ENCODE measurements around the gene PEX3.
"Not testable (repeated sequence)": the region's sequence is repeated elsewhere in the genome, so short reads cannot be mapped to it uniquely, and the experiment has no call there.

The PEX3 gene

GRCh38 chr6:143507358-143508145 lies 56.9 kb downstream of the PEX3 start:
- DNase-seq: no peak

DNA sequence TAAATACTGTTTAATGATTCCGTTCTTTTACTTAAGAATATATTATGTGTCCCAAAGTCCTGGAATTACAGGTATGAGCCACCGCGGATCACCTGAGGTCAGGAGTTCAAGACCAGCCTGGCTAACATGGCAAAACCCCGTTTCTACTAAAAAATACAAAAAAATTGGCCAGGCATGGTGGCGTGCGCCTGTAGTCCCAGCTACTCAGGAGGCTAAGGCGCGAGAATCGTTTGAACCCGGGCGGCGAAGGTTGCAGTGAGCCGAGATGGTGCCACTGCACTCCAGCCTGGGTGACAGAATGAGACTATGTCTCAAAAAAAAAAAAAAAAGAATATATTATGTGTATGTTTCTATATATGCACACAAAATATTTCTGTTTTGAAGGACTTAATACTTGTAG lies 59.7 kb downstream of the PEX3 start:
- not testable (repeated sequence) for DNase-seq

GRCh38 chr6:143510991-143511891 lies 60.6 kb downstream of the PEX3 start, which contains the start of gene FUCA2:
Gene FUCA2, minus strand, starts transcription at chr6:143511720. Its CDS starts 86 bp downstream, at chr6:143511634.
- DNase-seq: peak; percentile 81 to 82

DNA sequence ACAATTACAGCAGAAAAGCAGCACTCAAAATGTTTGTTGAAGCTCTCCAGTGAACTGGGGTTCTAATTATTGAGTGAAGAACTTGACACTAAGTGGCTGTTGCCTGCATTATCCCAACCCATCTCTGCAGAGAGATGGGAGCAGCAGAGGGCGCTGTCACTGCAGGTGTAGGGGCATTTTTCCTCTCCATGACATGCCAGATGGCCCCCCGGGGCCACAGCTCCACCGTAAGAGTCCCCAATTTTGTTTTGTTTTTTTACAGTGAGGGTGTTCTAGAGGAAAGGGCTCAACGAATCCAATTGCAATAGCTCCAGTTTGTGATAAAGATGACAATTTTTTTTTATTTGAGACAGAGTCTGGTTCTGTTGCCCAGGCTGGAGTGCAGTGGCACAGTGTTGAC lies 62.8 kb downstream of the PEX3 start:
- peak; percentile 20 to 55 for DNase-seq

- DNase-seq: no peak
Observed at GRCh38 chr6:143515061-143515760, 64.6 kb downstream of the PEX3 start.

- no peak for DNase-seq
Observed at GRCh38 chr6:143515766-143516355, 65.3 kb downstream of the PEX3 start.

DNA sequence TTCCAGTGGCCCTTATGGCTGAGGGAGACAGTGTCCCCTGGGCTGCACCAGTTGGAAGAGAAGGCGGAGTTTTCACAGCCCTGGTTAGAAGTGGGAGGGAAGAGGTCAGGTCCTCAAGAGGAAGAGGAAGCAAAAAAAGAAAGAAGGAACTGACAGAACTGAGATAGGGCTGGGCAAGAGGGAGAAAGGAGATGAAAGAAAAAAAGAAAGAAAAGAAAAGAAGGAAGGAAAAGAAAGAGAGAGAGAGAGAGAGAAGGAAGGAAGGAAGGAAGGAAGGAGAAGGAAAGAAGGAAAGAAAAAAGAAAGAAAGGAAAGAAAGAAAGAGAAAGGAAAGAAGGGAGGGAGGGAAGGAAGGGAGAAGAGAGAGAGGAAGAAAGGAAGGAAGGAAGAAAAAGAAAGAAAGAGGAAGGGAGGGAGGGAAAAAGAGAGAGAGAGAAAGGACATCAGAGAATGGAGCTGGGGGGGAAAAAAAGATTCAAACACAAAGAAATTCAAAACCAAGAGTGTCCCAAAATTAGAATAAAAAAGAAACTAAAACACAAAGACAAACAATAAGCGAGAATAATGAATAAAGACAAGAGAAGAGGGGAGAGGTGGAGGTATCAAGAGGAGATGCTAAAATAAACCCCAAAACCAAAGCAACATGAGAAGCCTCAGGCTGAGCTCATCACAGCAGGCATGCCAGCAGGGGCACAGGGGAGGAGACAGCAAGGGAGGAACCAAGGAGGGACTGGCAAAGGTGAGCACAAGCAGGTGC lies 66.3 kb downstream of the PEX3 start:
- peak; percentile 43 to 61 for DNase-seq

- no peak for DNase-seq
Observed at GRCh38 chr6:143517447-143517773, 66.8 kb downstream of the PEX3 start.

GRCh38 chr6:143522039-143522600 lies 71.5 kb downstream of the PEX3 start:
- DNase-seq: no peak

DNA sequence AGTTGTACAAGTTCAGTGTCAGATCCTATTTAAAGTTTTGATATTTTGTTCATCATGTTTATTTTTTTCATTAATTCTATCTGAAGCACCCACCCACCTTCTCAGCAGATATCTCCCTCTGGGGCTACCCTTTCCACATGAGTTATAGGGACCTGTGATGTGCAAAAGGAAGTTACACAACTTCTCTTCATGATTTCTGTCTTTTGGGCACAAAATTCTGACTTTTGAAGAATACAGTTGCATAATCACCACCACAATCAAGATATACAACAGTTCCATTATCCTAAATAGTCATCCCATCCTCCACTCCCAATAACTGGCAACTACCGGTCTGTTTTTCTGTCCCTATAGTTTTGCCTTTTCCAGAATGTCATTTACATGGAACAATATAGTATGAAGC lies 74.8 kb downstream of the PEX3 start:
- DNase-seq: peak; percentile 31 to 33

DNA sequence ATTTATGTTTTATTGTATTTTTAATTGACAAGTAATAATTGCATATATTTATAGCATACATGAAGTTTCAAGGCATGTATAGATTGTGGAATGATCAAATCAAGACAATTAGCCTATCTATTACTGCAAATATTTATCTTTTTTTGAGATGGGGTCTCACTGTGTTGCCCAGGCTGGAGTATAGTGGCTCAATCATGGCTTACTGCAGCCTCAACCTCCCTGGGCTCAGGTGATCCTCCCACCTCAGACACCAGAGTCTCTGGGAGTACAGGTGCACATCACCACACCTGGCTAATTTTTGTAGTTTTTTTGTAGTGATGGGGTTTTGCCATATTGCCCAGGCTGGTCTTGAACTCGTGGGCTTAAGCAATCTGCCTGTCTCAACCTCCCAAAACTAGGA lies 77.1 kb downstream of the PEX3 start:
- no peak for DNase-seq

- DNase-seq: peak in 1 of 2 donors; percentile 20
Observed at GRCh38 chr6:143528164-143528811, 77.7 kb downstream of the PEX3 start.

DNA sequence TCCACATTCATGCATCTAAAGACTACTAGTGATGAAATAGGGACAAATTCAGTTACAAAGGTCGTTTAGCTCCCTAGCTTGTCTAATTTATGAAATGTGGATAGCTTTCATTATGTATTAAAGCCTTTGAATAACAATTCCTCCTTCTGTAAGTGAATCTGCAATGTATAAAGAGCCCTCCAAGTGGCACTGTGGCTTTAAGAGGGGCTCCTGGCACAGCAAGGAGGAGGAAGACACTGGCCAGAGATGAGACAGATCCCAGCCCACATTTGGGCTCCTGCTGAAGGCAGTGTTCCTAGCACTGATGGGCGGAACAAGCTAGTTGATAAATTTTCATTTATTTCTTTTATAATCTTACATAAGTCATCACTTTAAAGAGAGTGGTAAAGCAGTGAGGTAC lies 78.5 kb downstream of the PEX3 start:
- DNase-seq: no peak

DNA sequence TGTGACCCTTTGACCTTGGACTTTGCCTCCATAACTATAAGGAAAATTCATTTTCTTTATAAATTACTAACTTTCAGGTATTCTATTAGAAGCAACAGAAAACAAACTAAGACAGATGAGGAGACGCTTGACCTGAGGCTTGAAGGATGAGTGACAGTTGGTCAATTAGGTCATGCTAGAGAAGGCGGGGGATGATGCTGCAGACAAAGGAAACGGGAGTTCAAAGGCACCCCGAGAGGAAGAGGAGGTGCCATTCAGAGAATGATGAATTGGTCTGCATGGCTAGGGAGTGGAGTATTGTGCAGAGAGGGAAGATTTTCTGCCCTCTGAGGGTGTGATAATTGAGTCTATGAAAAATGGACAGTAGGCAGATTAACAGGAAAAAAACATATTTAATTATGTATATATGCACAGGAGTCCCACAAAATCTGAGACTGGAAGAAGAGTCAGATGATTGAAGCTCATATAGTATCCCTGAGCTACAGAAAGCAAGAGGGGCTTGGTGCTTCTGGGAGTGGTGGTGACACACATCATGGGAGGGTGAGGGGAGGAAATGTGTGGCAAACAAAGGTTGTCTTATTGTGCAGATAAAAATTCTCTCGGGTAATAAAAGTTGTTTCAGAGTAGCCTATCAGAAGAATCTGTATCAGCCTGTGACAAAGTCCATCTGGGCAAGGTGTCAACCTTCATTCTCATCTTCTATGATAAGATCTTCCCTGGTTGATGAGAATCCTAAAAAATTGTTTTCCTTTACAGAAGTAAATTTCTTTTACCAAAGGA lies 81.3 kb downstream of the PEX3 start:
- no peak for DNase-seq

DNA sequence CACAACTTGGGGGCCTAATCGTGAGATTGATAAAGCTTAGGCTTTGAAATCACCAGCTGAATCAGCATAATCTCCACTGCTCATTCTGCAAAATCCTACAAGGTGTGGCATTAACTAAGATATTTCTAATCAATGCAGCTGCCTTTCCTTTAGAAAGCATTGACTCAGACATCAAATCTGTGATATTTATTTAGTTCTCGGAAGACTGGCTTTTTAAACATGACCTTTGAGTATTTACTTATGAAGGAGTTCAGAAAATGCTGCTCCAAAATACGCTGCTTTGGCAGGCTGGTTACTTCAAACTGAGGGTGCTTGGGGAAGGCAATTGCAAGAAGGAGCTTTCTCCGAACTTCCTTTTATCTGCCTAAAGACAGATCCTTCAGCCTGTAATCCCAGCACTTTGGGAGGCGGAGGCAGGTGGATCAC lies 84.6 kb downstream of the PEX3 start:
- DNase-seq: no peak

GRCh38 chr6:143536461-143536865 lies 85.9 kb downstream of the PEX3 start:
- peak; percentile 37 to 51 for DNase-seq

- DNase-seq: peak; percentile 68 to 78
Observed at GRCh38 chr6:143536866-143537691, 86.5 kb downstream of the PEX3 start.

DNA sequence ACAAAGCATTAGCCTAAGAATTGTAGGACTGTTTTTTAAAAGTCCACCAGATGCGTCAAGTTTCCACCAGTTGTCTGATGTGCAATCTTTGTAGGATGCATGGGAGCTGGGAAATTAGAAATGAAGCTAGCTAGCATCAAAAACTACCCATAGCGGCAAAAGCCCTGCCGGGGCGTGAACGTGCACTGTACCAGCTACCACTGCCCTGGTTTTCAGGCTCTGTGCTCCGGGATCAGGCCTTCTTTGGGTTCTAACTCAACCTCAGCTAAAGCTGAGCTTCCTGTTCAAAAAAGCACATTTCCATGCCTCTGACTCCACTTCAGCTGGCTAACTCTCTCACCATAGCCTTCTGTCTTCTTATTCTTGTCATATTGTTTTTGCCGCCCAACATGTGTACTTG lies 87.8 kb downstream of the PEX3 start:
- DNase-seq: no peak

GRCh38 chr6:143539106-143539505 lies 88.5 kb downstream of the PEX3 start:
- DNase-seq: no peak
